Activated T-cell treated with anti-CD3 and anti-CD28 coated beads for 48 hours (primary cell): ENCODE data around the gene SLC39A11.

Experiments
- DNase-seq: peaks from one replicate; pipeline ENCODE4 v3.0.0-alpha.2; 2020; ENCODE audit warnings: low read depth

Gene SLC39A11

DNA sequence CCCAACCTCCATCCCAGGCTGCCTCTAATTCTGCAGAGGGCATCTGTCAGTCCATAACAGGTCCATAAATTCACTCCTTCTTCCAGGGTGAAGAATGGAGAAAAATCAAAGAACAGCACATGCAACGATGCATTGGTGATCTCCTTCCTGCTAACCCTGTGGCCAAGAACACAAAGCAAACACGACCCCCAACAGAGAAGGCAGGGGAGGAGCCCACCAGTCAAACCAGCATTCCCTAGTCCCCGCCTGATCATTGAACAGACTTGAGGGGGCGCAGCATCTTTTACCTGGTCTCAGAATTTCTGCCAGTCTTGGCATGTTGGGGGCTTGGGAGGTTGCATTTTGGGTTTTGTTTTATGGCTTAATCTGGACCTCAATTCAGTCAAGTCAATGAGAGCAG is 476.0 kb downstream of the SLC39A11 start:
- DNase-seq = no peak

DNA sequence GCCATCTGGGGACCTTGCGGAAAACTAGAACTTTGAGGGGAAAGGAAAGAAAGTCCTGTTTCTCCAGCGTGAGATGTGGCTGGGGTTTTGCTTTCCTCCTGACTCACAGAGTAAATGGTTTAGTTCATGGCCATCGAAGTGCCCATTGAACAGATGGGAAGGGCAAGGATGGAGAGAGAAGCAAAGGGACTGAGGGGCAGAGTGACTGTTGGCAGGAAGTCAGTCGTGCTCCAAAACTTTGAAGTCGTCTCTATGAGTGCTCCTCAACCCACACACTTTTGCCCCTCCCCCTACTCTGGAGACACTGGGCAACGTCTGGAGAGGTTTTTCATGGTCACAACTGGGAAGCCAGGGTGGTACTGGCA is 476.9 kb downstream of the SLC39A11 start:
- DNase-seq = no peak

DNA sequence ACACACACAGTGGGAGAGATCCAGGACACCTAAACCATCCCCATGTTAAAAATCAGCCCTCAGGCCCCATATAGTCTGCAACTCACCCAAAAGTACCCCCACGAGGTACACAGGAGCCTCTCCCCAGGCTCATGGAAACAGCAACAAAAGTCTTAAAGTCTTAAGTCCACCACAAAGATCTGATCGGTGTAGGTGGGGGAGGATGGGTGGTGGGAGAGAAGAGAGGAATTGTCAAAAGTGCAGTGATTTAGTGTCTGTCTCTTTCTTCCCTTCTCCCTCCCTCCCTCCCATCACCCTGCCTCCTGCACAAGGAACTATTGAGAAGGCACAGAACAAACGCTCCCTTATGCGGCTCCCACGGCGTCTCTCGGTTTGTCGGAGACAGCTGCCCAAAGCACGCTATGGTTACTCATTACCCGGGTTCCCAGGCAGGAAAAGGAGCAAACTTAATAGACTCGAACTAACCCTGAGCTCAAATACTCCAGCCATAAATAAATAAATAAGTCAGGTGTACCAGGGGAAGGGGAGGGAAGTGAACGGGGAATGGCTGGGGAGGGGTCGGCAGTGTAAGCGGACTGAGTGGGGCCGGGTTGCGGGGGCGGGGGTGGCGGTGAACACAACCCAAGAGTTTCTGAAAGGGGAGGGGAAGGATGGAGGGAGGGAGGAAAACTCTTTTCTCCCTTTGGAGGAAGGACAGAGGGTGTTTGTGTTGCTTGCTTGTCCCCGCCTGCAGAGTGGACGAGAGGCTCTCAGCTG is 477.4 kb downstream of the SLC39A11 start:
- DNase-seq = no peak

DNA sequence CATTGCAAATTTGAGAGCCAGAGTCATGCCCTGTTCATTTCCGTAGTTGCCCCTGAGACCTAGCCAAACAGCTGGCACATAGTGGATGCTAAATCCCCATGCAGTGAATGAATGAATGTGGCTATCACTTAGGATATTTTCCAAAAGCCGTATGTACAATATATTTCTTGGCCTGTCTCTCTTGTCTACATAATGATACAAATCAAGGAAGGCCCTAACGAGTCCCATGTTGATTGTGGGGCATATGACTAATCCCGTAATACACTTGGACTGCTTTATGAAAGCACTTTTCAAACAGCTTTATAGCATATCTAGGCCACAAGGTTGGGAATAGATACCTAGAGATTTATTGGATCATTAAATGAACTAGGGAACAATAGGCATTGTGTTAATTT is 478.0 kb downstream of the SLC39A11 start:
- no peak for DNase-seq

DNA sequence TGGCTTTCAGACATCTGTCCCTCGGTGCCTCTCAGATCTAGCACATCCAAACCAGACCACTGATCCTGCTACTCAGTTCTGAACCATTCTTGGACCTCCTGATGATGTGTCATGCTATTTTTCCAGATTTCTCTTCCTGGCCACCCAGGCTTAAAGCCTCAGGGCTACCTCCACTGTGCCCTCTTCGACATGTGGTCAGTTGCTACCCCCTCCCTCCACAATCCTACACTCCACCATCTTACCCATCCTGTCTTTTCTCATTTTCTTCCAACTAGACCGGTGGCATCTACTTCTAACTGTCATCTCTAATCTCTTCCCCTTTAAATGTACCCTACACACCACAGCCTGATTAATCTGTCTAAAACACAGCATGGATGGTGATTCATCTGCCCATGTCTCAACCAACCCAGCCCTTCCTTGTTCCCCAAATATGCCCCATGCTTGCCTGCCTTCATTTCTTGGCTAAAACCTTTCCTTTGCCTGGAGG is 478.6 kb downstream of the SLC39A11 start:
- no peak for DNase-seq

DNA sequence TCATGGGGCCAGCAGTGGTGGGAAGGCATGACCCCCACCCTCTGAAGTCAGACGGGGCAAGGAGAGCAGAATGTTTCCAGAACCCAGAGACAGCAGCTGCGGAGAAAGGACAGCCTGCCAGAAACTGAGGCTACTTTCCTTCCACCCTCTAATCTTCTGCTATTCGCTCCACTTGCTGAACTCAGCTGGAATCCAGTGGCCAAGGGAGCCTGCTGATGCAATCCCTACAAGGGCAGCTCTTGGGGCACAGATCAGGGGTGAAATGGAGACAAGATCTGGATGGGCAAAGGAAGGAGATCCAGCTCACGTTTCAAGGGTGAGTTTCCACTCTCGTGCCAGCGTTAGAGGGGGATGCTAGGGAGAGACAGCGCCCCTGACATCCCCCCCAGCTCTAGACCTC is 479.1 kb downstream of the SLC39A11 start:
- DNase-seq = no peak

DNA sequence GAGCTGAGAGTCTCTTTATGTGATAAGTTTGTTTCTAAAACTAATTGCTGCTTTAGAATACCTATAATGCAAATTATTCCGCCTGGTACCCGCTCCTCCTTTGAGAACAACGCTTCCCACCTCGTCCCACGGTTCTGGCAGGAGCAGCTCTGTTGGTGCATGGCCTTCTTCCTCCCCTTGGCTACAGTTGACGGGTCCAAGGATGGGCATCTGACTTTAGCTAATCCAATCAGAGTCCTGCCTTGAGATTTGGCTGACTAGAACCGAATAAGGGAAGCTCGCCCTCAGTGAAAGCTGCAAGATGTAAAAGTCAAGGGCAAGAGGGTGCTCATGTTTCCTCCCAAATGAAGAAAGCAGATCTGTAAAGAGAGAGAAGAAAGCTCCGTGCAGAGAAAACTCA is 481.3 kb downstream of the SLC39A11 start:
- no peak for DNase-seq

DNA sequence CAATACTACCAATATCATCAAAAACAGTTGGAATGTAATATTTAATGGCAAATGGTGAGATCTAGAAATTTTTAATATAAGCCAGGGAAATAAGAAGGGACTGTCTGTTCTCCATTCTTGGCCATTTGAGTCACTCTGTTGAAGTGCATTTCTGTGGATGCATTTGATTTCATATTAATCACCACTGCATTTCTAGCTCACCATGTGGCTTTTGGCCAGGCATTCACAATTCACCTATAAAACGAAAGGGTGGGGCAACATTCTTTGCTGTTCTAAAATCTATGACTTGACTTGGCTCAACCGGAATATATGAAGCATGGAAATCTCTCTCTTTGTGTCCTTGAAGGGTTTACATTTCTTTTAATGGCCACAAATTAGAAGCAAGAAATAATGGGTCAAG is 483.0 kb downstream of the SLC39A11 start:
- DNase-seq = no peak

DNA sequence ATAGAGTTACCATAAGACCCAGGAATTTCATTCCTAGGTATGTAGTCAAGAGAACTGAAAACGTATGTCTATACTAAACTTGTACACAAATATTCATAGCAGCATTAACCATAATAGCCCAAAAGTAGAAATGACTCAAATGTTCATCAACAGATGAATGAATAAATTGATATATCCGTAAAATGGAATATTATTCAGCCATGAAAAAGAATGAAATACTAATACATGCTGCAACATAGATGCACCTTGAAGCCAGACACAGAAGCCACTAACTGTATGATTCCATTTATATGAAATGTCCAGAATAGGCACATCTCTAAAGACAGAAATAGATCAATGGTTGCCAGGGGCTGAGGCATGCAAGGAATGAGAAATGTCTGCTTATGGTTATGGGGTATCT is 484.1 kb downstream of the SLC39A11 start:
- no peak for DNase-seq

DNA sequence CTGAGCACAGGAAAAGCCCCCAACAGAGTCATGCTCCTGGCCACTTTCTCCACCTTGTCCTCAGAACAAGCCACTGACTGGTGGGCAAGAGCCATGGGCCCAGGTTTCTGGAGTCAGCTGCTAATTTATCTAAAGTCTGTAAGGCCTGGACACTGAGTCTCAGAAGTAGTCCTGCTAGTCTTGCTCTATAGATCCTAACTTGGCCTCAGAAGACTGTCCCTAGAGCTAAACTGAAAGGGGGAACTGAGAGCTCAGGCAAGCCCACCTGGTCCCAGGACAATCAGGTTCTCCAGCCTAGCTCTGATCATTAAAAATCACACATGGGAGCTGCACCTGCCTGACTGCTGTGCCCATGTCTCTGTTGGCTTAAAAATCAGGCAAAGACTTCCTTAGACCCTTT is 485.8 kb downstream of the SLC39A11 start:
- no peak for DNase-seq

DNA sequence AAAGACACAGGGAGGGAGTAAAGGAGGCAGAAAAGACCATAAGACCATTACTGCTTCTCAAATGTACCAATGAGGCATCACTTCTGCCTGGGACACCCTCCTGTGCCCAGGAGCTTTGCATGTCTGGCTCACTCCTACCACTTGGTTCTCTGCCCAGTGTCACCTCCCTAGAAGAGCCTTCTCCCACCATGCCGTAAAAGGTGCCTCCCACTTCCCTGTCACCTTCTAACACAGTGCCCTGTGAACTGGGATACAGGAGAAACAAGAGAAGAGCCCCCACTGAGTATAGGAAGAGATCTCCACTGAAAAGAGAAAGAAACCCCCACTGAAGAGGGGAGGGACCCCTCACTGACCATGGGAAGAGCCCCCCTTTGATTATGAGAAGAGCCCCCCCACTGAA is 486.9 kb downstream of the SLC39A11 start:
- DNase-seq = no peak

DNA sequence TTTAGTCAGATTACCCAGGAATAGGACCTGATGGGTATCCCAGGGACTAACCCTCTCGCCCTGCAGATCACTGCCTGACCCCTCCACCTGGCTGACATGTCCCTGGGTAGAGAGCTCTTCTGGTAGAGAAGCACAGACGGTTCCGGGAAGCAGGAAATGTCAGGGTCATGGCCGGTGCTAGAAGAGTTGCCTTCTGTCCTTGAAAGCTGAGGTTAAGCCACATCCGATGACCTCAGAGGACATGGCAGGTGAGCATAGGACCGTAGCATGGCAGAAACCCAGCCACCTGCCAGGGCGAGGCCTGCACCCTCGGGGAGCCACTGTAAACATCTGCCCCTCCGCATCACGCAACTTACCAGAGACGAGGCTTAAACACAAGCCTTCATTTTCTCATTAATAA is 488.0 kb downstream of the SLC39A11 start:
- DNase-seq = no peak

DNA sequence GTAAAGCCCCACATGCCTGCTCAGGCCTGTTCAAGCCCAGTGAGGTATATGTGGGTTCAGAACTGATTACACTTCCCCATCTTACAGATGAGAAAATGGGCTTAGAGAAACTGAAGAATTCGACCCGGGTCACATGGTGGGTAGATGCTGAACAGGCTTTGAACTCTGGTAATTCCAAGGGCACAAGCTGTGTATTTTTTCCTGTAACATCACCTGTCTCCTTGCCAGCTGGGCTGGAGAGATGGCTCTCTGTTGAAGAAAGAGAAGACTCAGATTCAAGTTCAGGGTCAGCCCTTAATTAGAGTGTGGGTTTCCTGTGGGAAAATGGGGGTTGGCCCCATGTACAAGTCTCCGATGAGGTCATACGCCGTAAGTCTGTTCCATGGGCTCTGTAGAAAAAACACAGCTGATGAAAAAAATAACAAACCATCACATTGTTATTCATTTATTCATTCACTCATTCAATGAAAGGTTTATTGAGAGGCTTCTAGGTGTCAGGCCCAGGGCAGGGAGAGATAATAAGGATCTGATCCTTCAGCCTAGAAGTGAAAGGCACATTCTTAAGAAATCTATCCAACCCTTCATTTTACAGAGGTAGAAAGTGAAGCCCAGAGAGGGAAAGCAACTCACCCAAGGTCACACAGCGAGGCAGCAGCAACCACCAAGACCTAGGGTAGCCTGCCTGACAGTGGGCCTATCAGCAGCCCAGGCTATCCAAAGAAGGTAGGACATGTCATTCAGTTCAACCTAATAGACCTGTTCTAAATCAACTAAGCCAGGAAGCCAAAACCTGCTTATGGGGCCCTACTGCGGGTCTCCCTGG is 488.9 kb downstream of the SLC39A11 start:
- DNase-seq = no peak

DNA sequence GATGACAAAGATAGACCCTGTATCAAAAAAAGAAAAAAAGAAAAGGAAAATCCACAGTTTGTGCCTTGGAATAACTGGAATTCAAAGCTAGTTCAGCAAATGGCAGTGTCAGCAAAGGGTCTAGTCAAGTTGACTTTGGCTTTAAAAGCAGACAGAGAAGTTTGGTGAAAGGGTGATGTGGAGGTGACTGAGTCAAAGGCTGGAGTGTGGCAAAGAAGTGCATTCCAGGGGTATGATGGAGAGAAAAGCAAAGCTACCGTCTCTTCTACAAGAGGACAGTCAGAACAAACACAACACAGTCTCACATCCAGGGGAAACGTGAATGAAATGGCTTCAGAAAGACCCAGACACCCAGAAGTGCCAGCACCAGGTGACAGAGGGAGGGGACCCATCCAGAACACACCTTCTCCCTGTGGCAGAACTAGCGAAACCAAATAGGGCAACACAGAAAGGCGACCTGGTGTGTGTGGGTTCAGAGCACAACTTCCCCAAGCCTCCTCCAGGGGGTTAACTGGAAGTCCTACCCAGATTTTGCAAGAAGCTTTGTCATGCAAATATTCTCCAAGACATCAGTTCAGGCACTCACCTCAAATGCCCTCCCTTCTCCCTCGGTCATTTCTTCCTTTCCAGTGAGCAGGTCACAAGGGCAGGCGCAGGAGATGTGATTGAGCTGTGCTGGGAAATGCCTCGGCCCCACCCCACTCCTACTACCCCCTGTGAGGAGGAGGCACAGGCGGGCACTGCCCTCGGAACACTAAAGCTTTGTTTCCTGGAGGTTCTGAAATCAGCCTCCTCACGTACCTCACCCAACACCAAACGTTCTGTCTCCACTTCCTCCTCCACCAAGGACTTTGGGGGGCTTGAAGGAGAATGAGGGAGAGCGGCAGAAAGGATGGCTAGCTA is 489.7 kb downstream of the SLC39A11 start:
- DNase-seq = no peak

DNA sequence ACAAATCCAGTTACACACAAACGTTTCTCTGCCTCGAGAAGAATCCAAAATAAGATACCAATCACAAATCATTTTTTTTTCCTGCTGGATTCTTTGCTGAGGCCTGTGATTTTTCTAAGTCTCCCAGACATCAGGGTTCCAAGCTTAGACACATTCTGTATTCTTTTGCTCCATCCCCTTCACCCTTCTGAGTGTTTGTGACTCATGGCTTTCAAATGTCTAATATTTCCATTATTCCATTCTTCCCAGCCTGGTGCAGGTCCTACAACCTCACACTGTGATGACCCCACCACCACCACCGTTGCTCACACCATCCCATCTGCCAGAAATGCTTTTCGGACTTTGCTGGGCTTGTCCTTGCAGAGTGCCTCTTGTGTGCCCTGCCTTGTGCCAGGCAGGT is 491.6 kb downstream of the SLC39A11 start:
- DNase-seq = no peak

DNA sequence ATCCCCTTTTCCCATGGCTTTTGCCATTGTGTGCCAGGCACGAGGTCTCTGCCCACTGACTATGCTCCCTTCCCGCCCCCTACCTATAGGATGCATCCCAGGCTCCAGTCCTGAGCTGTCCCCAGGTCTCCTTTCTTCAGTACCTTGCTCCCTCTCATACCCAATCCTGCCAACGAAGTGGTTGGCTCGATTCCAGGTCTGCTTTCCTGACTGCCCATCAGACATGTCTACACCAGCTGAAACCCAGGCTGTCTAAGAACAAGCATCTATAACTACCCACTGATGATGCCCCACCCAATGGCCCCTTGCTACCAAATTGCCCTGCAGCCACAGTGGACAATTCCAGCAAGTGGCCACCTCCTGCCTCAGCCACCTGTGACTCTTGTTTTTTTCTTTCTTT is 492.6 kb downstream of the SLC39A11 start:
- DNase-seq = no peak

DNA sequence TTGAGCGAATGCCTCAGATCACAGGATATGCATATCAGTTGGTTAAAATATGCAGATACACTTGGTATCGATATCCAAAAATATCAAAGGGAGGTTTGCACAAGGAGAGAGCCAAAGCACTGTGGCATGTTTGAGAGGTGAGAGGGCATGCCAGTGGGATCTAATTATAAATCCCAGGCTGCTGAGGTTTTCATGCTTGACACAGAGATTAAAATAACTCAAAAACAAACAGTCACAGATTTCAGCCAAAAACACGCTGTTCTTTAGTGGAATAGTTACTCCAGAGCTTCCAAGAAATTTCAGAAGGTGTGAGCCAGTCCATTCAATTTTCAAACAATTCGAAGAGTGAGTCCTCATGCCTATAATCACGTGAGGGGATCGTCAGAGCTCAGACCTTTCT is 493.8 kb downstream of the SLC39A11 start:
- no peak for DNase-seq

DNA sequence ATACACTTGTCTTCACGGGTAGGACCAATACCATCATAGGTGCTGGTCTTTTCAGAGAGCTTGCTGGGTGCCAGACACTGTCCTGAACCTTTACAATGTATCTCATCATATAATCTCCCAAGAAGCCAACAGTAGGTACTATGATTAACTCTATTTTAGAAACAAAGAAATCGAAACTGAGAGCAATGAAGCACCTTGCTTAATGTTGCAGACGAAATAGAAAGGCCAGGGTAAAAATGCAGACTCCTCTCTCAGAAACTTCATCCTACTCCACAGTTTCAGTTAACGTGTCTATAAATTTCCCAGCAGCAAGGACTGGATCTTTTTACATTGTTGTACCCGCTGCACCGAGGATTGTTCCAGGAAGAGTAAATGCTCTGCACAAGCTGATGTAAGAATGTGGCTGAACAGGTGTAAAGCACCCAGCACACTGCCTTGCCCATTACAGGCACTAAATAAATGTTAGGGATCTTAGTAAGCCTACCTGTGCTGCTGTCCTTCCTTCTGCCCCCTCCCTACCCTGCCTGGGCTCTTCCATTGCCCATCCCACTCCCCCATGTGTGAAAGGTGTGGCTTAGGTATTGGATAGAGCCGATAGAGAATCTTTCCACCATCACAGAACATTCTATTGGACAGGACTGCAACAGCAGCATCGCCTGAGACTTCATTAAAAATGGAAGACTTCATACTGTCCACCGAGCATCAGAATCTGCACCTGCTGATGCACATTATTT is 495.0 kb downstream of the SLC39A11 start:
- DNase-seq = no peak
